Ramos (cell line): ENCODE measurements around the gene ABLIM1.

ENCODE experiments used
- in situ Hi-C: fragments of 300-500 bp; cut with MboI; formaldehyde crosslinking; loops from one replicate; pipeline ENCODE4 v1.14.3; 2022; ENCODE audit warnings: low sequenced_read_pairs; ENCODE audit not compliant: unreplicated experiment

The ABLIM1 gene

DNA sequence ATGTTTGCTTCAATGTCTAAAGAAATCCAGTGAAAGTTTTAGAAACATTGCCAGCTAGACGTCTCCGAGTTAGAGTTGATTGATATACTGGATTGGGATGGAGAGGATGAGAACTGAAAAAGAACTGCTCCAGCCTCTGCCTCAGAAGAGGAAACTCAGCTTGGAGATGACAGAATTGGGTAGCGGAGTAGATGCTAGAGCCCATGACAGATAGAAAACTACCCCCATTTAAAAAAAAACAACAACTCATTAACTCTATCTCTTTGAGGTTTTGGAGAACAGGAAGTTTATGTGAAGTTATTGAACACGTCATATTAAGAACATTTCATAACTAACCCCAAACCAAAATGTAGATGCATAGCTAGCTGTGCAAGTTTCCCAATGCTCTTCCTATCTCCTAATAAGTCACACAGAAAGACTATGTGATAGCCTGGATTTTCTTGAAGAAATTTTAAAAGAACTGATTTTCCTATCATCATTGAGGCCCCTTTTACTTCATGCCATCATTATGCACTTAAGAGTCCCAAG, 225.4 kb downstream of the ABLIM1 start:
- in situ Hi-C loops, result no loop called here

DNA sequence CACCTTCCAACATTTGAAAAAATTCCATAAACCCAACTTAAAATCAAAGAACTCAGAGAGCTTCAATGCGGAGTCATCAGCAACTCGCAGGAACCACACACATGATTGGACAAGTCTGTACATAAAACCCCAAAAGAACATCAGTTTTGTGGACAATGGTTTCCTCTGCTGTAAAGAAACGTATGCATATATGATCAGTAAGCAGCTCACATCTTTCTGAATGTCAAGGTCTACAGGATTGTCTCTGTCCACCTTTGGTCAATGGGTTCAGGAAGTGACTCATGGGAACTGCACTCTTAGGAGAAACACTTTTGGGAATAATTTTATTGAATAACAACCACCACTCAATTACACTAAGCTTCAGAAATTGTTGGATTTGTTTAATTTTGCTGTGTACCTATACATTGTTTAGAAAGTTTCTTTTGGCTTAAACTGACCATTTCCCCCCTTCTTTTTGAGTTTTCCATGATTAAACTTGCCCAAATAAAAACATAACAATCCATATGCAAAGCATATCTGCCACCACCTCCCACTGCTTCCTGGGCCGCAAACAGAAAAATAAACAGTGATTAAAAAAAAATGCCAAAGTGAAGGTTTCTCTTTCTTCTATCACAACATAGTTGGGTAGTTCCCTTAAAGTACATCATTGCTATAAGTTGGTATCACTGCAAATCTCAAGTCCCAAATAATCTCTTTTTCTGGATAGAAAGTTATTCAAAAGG, 226.5 kb downstream of the ABLIM1 start:
- in situ Hi-C loops, result no loop called here

DNA sequence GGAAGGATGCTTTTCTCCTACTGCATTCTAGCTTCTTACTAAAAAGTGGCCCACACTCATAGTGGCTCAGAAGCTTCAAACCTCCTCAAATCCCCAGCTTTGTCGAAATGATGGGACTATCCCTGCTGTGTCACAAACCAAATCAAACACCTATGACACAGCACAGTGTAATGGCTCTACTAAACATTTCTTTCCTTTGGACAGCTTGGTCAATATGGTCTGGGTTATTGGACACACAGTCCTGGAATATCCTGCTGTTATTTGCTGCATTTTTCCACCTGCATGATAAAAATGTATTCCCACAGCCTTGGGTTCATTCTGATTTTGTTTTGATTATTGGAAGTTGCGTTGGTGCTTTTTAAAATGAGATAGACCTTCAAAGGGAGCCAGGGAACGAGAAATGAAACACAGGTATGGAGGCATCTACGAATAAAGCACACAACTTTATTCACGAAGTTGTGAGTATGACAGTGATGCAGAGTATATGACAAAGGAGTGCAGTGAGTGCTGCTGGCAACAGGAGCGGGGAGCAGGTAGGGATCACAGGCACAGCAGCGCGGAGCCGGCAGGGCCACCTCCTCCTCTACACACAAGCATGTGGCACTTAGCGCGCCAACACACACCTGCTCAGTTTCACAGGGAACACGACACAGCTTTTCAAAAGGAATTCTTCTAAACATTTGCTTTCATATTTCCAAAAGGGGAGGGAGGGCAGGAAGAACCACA, 227.2 kb downstream of the ABLIM1 start:
- in situ Hi-C loops, result no loop called here

DNA sequence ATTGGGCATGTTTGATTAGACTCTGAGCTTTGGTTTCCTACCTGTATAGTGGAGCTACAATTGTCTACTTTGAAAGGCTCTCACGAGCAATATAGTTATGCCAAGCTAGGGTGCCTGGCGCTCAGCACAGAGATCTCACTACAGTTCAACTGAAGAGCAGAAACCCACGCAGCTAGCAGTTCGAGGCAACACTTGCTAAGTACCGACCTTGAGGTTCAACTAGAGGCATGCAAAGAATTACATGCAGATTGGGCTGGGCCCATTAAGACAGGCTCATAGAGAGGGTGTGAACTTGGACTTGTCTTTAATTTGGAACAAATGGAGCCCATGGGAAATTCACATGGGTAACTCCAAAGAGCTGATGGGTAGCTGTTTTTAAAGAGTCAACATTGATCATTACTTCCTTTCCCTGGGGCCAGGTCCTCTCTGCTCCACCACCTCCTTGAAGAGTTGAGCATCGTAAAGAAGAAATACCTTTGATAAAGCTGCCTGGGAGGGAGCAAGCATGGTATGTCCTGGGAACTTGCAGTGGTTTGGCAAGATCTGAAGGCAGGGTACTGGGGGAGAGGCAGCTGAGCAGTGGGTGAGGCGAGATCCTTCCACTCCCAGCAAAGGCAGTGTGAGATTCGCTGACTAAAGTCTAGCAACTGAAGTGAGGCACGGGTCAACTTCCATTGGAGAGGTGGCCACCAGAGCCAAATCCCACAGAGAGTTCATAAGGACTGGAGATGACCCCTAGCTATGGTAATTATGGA, 228.3 kb downstream of the ABLIM1 start:
- in situ Hi-C loops, result no loop called here

DNA sequence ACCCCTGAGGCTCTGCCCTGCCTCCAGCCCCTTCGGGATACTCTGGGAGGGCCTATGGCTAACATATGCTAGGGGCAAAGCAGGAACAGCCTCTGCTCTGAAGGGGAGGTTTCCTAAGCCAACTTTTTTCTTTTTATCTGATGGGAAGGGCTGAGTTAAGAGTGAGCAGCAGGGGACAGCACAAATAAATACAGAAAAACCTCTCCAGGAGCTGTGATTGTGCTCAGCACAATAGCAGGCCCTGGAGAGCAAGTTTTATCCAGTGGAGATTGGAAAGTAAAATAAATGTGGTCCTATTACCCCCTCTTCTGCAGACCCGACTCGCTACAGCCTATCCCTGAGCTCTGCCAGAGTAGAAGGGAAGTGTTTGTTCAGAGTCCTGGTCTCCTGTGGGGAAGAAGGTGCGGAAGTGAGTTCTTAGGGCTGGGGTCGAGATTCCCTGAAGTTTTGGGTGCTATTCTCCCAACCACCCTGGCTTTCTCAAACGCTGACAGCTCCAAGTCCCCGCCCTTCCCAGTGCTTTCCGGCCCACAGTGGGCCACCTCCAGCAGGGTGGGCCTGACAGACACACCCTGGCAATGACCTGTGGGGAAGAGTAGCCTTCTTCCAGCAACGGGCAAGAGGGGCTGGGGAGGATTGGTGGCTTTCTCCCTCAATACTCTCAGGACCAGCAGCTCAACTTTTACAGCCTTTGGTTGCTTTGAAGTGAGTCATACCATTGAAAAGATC, 230.8 kb downstream of the ABLIM1 start:
- in situ Hi-C loops, result no loop called here

DNA sequence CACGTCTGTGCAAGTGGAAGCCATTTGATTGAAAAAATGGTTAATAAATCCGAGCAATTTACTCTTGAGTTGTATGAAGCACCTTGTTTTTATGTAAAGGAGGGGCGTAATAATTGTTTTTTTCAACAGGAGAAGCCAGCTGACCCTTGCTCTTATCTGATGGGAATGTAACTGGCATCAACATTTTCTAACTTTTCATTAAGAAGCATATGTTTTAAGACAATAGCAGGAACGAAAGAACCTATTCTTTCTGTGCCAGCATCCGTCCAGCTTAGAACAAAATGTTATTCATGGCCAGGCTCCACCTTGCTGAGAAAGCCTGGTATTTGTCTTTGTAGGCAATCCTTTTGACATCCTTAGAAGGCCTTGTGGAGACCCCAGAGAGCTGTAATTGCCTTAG, 231.6 kb downstream of the ABLIM1 start:
- in situ Hi-C loops, result no loop called here

DNA sequence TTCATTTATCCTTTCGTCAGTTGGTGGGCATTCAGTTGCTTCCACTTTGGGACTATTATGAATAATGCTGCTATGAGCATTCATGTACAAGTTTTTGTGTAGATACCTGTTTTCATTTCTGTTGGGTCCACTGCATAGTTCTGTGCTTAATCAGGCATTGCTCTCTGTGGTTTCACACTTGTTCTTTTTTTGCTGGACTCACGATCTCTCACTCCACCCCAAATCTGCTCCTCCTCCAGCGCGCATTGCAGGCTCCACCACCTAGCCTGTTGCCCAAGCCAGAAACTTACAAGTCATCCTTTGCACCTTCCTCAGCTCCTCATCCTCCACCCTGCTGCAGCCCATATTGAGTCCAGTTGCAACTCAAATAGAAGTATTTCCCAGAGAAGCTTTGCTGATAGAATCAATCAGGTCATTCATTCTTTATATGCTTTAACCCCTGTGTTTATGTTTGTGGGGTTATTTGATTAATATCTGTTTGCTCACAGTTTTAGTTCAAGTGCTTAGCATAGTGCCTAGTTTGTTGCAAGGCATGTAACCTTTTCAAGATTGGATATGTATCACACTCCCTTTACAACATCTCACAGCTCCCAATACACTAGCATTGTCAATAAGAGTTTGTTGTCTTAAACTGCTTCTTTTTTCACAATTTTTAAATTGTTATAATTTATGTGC, 237.1 kb downstream of the ABLIM1 start:
- in situ Hi-C loops, result no loop called here

DNA sequence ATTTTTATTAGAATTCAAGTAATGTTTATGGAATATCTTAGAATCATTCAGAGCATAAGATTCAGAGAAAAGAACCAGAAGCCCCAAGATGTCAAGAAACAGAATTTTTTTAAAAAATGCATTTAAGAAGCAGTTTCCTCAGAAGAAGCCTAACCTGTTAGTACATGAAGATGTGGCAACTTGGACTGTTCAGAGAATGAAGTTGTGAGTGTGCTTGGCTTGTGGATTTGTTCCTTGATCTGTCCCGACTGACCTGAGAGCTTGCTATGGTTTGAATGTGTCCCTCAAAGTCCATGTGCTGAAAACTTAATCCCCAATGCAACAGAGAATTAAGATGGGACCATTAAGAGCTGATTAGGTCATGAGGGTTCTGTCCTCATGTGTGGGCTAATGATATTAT, 240.0 kb downstream of the ABLIM1 start:
- in situ Hi-C loops, result no loop called here

DNA sequence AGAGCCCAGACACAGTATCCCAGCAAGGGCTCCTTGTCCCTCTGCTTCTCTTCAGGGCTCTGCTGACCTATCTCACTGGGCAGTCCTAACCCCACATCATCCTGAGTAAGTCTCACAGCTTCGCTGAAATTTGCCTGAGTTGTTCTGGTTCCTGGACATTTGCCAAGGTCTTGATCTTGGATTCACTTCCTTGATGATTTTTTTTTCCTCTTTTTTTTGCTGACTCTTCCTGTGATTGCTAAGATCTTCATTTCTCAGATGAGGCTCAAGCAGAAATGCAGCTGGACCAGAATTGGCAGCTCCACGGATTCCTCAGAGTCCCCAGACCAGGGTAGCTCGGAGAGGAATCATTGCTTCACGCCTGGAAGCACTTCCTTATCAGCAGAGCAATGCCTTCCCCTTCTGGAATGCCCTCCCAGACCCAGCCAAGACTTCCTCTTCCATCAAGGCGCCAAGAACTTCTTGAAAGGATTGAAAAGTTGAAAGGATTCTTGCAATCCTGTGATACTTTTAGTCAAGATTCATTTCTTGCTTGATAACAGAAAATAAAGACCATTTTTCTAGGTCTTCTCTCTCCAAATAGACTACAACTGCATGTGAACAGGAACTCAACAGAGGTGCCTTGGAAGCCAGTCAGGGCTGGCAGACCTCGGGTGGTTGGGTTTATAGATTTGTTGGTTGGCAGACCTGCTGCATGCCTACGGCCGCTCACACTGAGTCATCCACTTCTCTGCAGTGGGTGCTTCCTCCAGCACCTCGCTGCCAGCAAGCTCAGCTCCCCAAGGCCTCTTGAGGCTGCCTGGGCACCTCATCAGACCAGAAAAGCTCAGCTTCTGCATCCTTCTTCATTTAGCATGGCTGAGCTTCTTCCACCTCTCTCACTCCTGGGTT, 244.9 kb downstream of the ABLIM1 start:
- in situ Hi-C loops, result no loop called here

DNA sequence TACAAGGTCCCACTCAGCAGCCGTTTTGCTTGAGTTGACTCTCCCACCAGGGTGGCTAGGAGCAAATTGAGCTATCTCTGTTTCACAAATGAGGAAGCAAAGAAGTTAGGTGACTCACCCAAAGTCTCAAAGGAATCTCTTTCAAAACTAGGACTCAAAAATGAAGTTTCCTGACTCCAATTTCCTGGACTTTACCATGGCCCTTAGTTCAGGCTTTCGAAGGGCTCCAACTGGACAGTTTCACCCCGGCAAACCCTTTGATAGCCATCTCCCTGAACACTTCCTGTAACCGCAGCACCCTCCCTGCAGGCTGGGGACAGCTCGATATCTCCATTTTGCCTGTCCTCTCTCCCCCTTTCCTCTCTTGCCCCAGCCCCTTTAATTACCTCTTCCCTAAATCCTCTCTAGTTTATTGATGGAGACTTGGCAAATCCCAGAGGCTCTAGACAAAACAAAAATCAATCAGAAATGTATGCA, 249.1 kb downstream of the ABLIM1 start:
- in situ Hi-C loops, result no loop called here

DNA sequence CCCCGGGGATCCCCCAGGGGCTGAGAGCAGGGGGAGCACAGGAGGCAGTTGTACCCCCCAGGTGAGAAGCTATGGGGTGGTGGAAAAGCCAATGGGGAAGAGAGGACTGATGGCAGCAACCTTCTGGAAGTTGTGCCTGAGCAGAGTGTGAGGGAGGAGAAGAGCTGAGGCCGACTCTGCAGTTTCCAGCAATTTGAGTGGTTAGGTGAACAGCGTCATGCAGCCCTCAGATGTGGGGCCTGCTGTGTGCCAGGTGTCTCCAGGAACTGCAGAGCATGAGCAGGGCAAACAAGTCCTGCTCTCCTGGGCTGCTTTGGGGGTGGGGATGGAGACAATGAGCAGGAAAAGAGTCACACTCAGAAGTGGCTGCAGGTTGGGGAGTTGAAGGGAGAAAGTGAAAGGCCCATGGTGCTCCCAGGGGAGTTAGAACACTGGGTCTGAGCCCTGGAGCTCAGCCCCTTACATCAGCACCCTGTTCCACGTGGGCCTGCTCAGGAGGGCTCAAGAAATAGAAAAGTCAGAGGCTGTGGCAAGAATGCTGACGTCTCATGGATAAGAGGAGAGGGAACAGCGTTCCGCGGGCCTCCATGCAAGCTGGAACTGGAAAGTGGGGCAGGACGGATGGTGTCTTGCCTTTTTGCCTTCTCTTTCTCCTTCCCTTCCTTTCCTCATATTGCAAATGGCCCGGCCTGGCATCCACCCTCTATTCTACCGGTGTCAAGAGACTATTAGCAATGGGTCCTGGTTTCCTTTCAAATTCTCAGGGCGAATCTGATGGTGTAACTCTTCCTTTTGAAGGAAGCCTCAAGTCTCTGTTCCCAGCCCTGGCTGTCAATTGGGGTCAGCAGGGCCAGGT, 249.7 kb downstream of the ABLIM1 start:
- in situ Hi-C loops, result no loop called here

DNA sequence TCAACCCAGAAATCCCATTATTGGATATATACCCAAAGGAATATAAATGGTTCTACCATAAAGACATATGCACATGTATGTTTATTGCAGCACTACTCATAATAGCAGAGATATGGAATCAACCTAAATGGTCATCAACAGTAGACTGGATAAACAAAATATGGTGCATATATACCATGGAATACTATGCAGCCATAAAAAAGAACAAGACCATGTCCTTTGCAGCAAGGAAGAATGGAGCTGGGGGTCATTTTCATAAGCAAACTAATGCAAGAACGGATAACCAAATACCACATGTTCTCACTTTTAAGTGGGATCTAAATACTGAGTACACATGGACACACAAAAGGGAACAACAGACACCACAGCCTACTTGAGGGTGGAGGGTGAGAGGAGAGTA, 251.6 kb downstream of the ABLIM1 start:
- in situ Hi-C loops, result no loop called here

DNA sequence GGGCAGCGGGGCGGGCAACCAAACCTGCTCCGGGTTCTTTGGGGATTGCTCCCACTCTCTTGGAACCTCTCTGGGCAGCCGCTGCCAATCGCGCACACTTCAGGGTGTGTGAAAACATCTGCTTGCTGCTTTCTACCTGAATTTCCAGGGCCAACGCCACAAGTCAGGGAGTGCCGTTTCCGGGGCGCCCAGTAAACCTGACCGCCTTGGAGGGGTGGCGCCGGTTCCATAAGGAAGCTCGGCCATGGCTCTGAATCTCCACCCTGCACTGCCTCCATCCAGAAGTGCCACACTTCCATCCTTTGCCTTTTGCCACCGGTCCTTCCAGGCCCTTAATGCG, 253.1 kb downstream of the ABLIM1 start:
- in situ Hi-C loops, result no loop called here

DNA sequence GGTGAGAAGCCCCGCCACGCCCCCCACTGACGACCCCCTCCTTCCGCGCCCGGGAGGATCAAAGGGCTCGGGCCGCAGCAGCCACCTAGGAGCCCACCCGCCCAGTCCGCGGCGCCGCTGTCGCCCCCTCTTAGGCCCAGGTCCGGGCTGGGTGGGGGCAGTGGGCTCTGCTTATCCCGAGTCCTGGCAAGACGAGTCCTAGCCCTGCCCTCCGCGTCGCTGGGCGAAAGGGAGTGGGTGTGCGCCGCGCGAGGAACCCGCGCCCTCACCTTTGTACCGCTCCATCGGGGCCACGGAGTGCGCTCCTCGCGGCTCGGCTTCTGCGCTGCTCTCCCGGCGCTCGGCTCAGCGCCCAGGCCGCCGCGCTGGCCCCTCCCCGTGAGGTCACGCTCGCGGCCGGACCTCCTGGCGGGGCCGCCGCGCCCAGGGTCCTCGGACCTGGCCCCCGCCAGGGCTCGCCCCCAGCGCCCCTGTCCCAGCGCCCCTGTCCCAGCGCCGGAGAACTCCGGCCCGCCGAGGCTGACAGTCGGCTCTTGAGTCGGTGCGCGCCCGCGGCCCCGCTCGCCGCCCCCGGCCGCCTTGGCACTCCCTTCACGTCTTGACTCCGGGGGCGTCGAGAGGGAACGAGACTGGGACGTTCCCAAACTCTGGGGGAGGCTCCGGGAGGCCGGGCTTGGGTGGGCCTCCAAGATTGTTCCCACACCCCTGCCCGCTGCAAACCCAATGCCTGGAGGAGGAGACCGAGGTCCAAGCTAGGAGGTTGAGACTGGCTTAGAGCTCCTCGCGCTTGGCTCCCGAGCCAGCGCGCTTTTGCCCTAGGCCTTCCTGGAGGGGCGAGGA, 253.7 kb downstream of the ABLIM1 start, which contains the start of gene AFAP1L2:
Gene AFAP1L2 (minus strand): TSS at position 332 of the 840 bp plus-strand sequence. CDS start 47 bp downstream, at position 285.
- in situ Hi-C loops, result no loop called here

DNA sequence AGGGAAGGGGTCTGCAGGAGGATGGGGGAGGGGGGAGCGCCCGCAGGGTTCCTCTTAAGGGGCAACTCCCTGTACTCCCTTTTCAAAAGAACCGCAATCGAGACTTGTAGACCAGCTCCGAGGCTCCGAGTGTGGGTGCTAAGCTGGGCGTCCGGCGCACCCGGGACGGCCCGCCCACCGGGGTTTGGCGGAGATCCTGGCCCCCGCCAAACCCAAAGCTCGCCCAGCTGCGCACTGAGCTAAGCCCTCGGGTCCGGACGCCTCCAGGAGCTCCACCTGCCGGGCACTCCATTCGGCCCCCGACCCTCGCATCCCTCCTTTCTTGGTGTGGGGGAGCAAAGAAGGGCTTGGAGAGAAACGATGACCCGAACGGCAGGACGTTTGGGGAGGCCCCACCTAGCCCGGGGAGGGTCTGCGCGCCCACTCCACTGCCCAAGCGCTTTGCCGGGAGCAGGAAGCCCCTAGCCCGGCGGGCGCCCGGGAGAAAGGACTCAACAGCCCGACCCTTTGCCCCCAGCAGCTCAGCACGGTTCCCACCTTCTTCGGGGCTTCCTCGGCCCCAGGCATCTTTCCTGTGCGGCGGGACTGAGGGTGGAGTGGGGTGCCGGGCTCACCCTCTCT, 254.4 kb downstream of the ABLIM1 start:
- in situ Hi-C loops, result no loop called here

DNA sequence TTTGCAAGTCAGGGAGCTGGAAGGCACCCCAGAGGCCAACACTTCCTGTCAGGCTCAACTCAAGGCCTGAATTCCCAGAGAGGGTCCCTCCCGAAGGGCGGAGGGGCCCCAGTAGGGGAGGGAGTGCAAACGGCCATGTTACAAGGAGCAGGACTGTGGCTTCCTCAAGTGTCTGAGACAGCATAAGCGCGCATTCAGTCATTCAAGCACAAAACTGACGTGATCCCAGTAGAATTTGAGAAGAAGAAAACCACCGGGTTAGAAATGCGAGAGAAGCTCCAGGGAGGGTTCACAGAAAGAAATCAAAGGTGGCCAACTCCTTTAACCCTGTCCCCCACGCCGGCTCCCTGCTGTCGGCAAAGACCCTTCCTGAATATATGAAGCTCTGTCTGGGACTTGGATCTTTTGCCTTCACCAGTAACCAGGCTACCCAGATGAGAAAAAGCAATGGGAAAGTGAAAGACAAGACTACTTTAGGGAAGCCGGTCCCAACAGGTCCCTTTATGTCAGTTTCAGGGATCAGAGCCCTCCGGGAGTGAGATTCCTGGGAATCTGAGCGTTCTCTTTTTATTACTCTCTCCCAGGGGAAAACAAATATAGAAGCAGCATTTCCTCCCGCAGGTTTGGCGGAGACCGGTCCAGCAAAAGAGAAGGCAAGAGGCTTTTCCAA, 255.1 kb downstream of the ABLIM1 start:
- in situ Hi-C loops, result no loop called here
